GM23338 (cell line): ENCODE results near the gene REM2. TPM values are rescaled to one million over a fixed set of nuclear protein-coding genes. Genes with fewer than 3 reads are reported as not detected.

Source experiments
- ATAC-seq: fragments of 200-7000 bp; cut with Tn5 transposase; 3 replicates; pipeline ENCODE4 v1.9.1; 2020
- DNase-seq: peaks from one replicate; pipeline ENCODE4 v3.0.0-alpha.2; 2015; ENCODE audit warnings: low spot score
- H2AFZ ChIP-seq: fragments of 200-600 bp; sonication (generic); 2 replicates; pipeline ENCODE4 v1.8.0; 2016; ENCODE audit warnings: antibody characterized with exemption, mild to moderate bottlenecking, moderate library complexity
- H3F3A ChIP-seq: fragments of 200-600 bp; sonication (generic); replicated peaks from 2 replicates; pipeline ENCODE4 v1.8.0; 2017; ENCODE audit warnings: antibody characterized with exemption, mixed run types, low read depth
- H3K27ac ChIP-seq: fragments of 200-600 bp; sonication (generic); 2 replicates; pipeline ENCODE4 v1.6.1; 2016; ENCODE audit warnings: low read depth
- H3K27me3 ChIP-seq: fragments of 200-600 bp; sonication (generic); 2 replicates; pipeline ENCODE4 v1.8.0; 2016; ENCODE audit warnings: mild to moderate bottlenecking, mixed run types, moderate library complexity; ENCODE audit not compliant: insufficient read depth
- H3K36me3 ChIP-seq: fragments of 200-600 bp; sonication (generic); 2 replicates; pipeline ENCODE4 v1.8.0; 2016; ENCODE audit warnings: mild to moderate bottlenecking; ENCODE audit not compliant: insufficient read depth
- H3K4me1 ChIP-seq: fragments of 200-600 bp; sonication (generic); 2 replicates; pipeline ENCODE4 v1.8.0; 2016; ENCODE audit warnings: mild to moderate bottlenecking, moderate library complexity; ENCODE audit not compliant: insufficient read depth
- H3K4me2 ChIP-seq: fragments of 200-600 bp; sonication (generic); 2 replicates; pipeline ENCODE4 v1.7.1; 2017; ENCODE audit warnings: mixed run types
- H3K4me3 ChIP-seq: fragments of 200-600 bp; sonication (generic); 2 replicates; pipeline ENCODE4 v1.6.1; 2016; ENCODE audit warnings: mixed run types
- H3K79me2 ChIP-seq: fragments of 200-600 bp; sonication (generic); replicated peaks from 2 replicates; pipeline ENCODE4 v1.8.0; 2017; ENCODE audit warnings: mild to moderate bottlenecking; ENCODE audit not compliant: insufficient read depth
- H3K9me2 ChIP-seq: fragments of 200-600 bp; sonication (generic); 2 replicates; pipeline ENCODE4 v1.8.0; 2017; ENCODE audit not compliant: insufficient read depth
- H4K20me1 ChIP-seq: fragments of 200-600 bp; sonication (generic); replicated peaks from 2 replicates; pipeline ENCODE4 v1.8.0; 2017; ENCODE audit warnings: mild to moderate bottlenecking; ENCODE audit not compliant: insufficient read depth
- H3K27ac Mint-ChIP-seq: 2 replicates; pipeline ENCODE4 v1.8.0; 2020; ENCODE audit warnings: inconsistent platforms, mild to moderate bottlenecking, moderate library complexity, mixed read lengths
- H3K27me3 Mint-ChIP-seq: 3 replicates; pipeline ENCODE4 v1.8.0; 2022; ENCODE audit warnings: low read depth, mild to moderate bottlenecking, moderate library complexity, mixed read lengths, inconsistent platforms; ENCODE audit not compliant: insufficient read depth, poor library complexity
- H3K36me3 Mint-ChIP-seq: 3 replicates; pipeline ENCODE4 v1.8.0; 2021; ENCODE audit warnings: low read depth, mild to moderate bottlenecking, inconsistent platforms, moderate library complexity, mixed read lengths
- H3K4me1 Mint-ChIP-seq: 3 replicates; pipeline ENCODE4 v1.8.0; 2020; ENCODE audit warnings: mild to moderate bottlenecking, inconsistent platforms, mixed read lengths
- H3K4me3 Mint-ChIP-seq: 3 replicates; pipeline ENCODE4 v1.8.0; 2021; ENCODE audit warnings: moderate library complexity, mild to moderate bottlenecking, inconsistent platforms, mixed read lengths
- H3K9me3 Mint-ChIP-seq: 3 replicates; pipeline ENCODE4 v1.8.0; 2020; ENCODE audit warnings: moderate library complexity, mild to moderate bottlenecking, inconsistent platforms, mixed read lengths
- CREB1 ChIP-seq: fragments of 250-450 bp; sonication (Bioruptor Pico); IDR thresholded peaks from 2 replicates; pipeline ENCODE4 v1.5.0; 2020; ENCODE audit warnings: low read depth, mild to moderate bottlenecking, moderate library complexity
- CTCF ChIP-seq, 2 experiments: fragments of 200-600 bp in 1 of 2; sonication (generic) in 1 of 2; conservative IDR thresholded peaks; 2 replicates each; pipeline versions ENCODE4 v1.5.1 to v1.6.1; 2016 to 2017; ENCODE audit warnings: antibody characterized with exemption in 2 of 2, low read depth in 2 of 2, mild to moderate bottlenecking in 2 of 2, moderate library complexity in 1 of 2
- ETS1 ChIP-seq: IDR thresholded peaks from 2 replicates; pipeline ENCODE4 v1.6.1; 2016; ENCODE audit warnings: antibody characterized with exemption
- EZH2 ChIP-seq: fragments of 200-600 bp; sonication (generic); IDR thresholded peaks from one replicate; pipeline ENCODE4 v1.8.0; 2017; ENCODE audit warnings: antibody characterized with exemption, mild to moderate bottlenecking, low read depth; ENCODE audit not compliant: unreplicated experiment
- EZH2phosphoT487 ChIP-seq: fragments of 200-600 bp; sonication (generic); IDR thresholded peaks from one replicate; pipeline ENCODE4 v1.8.1; 2018; ENCODE audit warnings: antibody characterized with exemption; ENCODE audit not compliant: unreplicated experiment
- JUNB ChIP-seq: IDR thresholded peaks from one replicate; pipeline ENCODE4 v1.6.1; 2016; ENCODE audit warnings: antibody characterized with exemption; ENCODE audit not compliant: unreplicated experiment
- NANOG ChIP-seq: IDR thresholded peaks from 2 replicates; pipeline ENCODE4 v1.6.1; 2016; ENCODE audit warnings: antibody characterized with exemption, borderline replicate concordance
- POLR2AphosphoS5 ChIP-seq: IDR thresholded peaks from 2 replicates; pipeline ENCODE4 v1.6.1; 2016; ENCODE audit warnings: antibody characterized with exemption, low read depth
- REST ChIP-seq: IDR thresholded peaks from one replicate; pipeline ENCODE4 v1.6.1; 2018; ENCODE audit warnings: antibody characterized with exemption; ENCODE audit not compliant: unreplicated experiment
- STAT1 ChIP-seq: IDR thresholded peaks from one replicate; pipeline ENCODE4 v1.6.1; 2016; ENCODE audit warnings: antibody characterized with exemption; ENCODE audit not compliant: unreplicated experiment
- ZNF114 ChIP-seq: fragments of 250-450 bp; sonication (Bioruptor Pico); IDR thresholded peaks from 2 replicates; pipeline ENCODE4 v1.5.0; 2020; ENCODE audit warnings: mild to moderate bottlenecking, moderate library complexity
- ZNF331 ChIP-seq: fragments of 250-450 bp; sonication (Bioruptor Pico); IDR thresholded peaks from 2 replicates; pipeline ENCODE4 v1.5.0; 2020; ENCODE audit warnings: low read depth, mild to moderate bottlenecking, moderate library complexity
- ZNF462 ChIP-seq: fragments of 250-450 bp; sonication (Bioruptor Pico); IDR thresholded peaks from 2 replicates; pipeline ENCODE4 v1.5.0; 2020; ENCODE audit warnings: mild to moderate bottlenecking, moderate library complexity
- polyA plus RNA-seq: library from polyadenylated mRNA; unstranded; fragments of >200 nt; fragmentation: Nextera tagmentation; extraction: Ambion mirVana; gene quantifications from 2 replicates; pipeline ENCODE4 v1.2.1, GENCODE V29; 2016
- total RNA-seq: library from RNA; depleted of rRNA; stranded (reverse); fragments of >200 nt; shearing (Covaris generic); gene quantifications from 2 replicates; pipeline ENCODE4 v1.2.3, GENCODE V29; 2014

REM2 gene
- total and polyA plus RNA-seq, 2 experiments from 2014 or later, result 0.31 to 2.9 TPM

- no peaks in the 10 kb centered on the region for H3K9me2 ChIP-seq
- peak overlapping the region; percentile 82 for H3K4me2 ChIP-seq
- peaks cover 17% of the 10 kb centered on the region for H3K27me3 ChIP-seq
- H3K4me1 ChIP-seq, result peaks cover 16% of the 10 kb centered on the region; the same call in 1 of the 2 replicates
- TF ChIP-seq ETS1 (no peak), EZH2 (no peak), NANOG (no peak), JUNB (no peak), REST (no peak), STAT1 (no peak), CTCF (conservative IDR thresholded peaks at IDR 0.05; ENCODE audit: low read depth in 2 of 2) (no peak), POLR2AphosphoS5 (no peak), ZNF462 (CRISPR knock-in tag) (no peak), CREB1 (CRISPR knock-in tag) (no peak), ZNF331 (CRISPR knock-in tag) (no peak), ZNF114 (CRISPR knock-in tag) (no peak), EZH2phosphoT487 (no peak)
- no peak overlapping the region for H3K27ac ChIP-seq
- no peaks in the 10 kb centered on the region for H4K20me1 ChIP-seq
- no peaks in the 10 kb centered on the region for H3K36me3 ChIP-seq
- peak overlapping the region; percentile 67; the same call in 1 of the 2 replicates for H3K4me3 ChIP-seq
- no peak overlapping the region for H3K27ac Mint-ChIP-seq
- DNase-seq (no peak), ATAC-seq (no peak)
- no peaks in the 10 kb centered on the region; the same call in 2 of the 3 replicates for H3K9me3 Mint-ChIP-seq
- H3K79me2 ChIP-seq, result no peaks in the 10 kb centered on the region
- no peaks in the 10 kb centered on the region; the same call in none of the 2 replicates for H3F3A ChIP-seq
- H3K4me1 Mint-ChIP-seq, result peaks cover 31% of the 10 kb centered on the region
- H2AFZ ChIP-seq, result no peak overlapping the region
- H3K36me3 Mint-ChIP-seq, result peaks cover 9% of the 10 kb centered on the region; the same call in 2 of the 3 replicates
- H3K27me3 Mint-ChIP-seq, result peaks cover 29% of the 10 kb centered on the region
- H3K4me3 Mint-ChIP-seq, result peak overlapping the region; percentile 93
These were observed 5.0 kb downstream of the REM2 start for GRCh38 chr14:22887990-22888378.
